Dermis blood vessel endothelial cell (primary cell): ENCODE measurements around the gene CHRNA4. TPM values are rescaled to one million over a fixed set of nuclear protein-coding genes. Genes with fewer than 3 reads are reported as not detected.

ENCODE experiments used
- DNase-seq: peaks from one replicate; pipeline ENCODE4 v3.0.0; 2010
- total RNA-seq: library from RNA; depleted of rRNA; stranded (reverse); fragments of >200 nt; gene quantifications from 2 replicates; pipeline ENCODE4 v1.2.3, GENCODE V29; 2014

Gene CHRNA4
- total RNA-seq, 1 donor from 2014 or later, result not detected

GRCh38 chr20:63332488-63333240 lies 28.5 kb downstream of the CHRNA4 start:
- no peak for DNase-seq

DNA sequence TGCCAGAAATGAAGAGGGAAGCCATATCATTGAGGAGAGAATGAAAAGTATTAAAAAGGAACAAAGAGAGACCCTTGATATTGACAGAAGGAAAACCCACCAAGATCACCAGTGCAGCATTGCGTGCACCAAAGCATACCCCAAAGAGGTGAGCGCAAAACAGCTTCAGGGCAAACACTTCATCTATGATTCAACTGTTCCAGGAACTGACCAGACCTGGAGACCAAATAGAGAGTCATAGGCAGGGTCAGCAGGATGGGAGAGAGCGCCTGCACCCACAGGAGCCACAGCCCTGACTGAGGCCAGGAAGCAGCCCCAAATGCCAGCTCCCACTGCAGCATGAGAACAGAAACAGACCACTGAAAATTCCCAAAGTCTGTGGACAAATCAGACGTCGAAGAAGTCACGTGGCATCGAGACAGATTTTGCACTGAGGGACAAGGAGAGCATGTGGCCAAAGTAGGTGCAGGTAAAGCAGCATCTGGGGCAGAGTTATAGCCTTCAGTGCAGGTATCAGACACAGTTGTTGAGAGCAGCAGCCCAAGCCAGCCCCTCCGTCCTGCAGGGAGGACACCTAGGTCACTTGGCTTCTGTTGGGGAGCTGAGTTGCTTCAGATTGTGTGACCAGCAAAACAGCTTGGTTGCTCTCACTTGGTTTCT lies 29.3 kb downstream of the CHRNA4 start:
- DNase-seq, result no peak

GRCh38 chr20:63330940-63331339 lies 30.2 kb downstream of the CHRNA4 start:
- DNase-seq, result no peak

GRCh38 chr20:63330084-63330760 lies 30.9 kb downstream of the CHRNA4 start:
- no peak for DNase-seq

DNA sequence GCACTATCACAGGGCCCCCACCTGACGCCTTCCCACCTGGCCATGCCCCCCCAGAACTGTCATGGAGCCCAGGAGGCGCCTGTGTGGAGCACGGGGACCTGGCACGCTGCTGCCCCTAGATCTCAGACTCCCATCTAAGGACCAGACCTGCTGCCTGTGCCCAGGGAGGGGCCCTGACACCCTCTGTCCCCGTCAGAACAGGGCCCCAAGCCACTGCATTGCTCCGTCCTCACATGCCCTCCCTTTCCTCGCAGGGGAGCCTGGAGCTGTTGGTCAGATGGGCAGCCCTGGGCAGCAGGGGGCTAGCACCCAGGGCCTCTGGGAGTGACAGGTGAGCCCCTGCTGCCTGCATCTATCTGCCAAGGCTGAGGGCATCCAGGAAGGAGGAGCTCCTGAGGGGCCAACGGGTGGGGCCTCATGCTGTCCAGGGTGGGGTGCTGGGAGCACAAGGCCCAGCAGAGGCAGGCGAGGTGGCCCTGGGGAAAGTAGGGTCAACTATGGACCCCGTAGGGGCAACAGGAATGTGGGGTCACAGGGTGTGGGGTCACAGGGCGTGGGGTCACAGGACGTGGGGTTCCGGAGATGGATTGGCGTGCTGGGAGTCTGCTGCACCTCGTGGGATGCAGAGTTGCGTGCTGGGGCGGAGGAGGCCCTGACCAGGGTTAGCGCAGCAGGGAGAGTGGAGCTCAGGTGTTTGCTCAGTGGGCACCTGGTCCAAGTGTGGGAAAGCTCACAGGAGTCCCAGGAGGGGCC lies 31.6 kb downstream of the CHRNA4 start:
- DNase-seq, result no peak

DNA sequence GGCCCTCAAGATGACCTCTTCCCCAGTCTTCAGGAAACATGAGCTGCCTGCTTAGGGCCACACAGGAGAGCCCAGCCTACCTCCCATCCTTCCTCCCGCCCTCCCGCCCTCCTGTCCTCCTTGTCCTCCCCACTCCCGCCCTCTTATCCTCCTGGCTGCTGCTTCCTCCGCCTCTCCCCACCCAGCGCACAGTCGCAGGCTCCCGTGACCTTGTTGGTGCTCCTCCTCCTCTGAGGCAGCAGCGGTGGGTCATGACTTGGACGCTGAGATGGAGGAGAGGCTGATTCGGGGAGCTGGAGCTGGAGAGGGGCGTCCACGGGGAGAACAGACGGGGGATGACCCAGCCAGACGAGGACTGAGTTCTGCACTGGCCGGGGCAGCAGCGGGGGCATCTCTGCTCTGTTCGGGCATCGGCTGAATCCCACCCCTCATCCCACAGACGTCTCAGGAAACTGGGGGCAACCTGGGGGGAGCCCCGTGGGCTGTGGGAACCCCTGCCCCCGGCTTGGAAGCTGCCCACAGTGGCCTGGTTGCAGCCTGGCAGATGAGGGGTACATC lies 32.4 kb downstream of the CHRNA4 start:
- no peak for DNase-seq

DNA sequence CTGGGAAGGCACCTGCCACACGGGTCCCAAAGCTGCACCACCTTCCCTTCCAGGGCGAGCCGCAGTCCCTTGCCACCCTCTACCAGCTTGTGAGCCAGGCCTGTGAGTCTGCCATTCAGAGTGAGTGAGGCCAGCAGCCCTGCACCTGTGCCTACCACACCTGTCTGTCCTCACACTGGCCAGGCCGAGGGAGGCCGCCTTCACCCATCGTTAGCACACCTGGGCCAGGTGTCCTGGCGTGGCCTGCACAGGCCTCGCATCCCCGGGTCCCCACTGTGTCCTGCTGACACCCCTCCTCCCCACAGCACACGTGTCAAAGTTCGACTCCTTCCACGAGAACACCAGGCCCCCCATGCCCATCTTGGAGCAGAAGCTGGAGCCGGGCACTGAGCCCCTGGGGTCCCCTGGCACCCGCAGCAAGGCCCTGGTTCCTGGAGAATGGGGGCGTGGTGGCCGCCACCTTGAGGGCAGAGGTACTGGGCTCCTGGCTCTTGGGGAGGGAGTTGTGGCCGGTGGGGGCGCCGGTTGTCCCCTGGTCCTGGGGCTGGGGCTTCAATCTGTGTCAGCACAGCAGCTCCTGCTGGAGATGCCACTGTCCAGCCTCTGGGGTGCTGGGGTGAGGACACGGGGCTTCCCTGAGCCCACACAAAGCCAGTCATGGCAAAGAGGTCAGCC lies 33.0 kb downstream of the CHRNA4 start:
- DNase-seq, result no peak

- no peak for DNase-seq
Observed at GRCh38 chr20:63327231-63327745, 33.9 kb downstream of the CHRNA4 start.

DNA sequence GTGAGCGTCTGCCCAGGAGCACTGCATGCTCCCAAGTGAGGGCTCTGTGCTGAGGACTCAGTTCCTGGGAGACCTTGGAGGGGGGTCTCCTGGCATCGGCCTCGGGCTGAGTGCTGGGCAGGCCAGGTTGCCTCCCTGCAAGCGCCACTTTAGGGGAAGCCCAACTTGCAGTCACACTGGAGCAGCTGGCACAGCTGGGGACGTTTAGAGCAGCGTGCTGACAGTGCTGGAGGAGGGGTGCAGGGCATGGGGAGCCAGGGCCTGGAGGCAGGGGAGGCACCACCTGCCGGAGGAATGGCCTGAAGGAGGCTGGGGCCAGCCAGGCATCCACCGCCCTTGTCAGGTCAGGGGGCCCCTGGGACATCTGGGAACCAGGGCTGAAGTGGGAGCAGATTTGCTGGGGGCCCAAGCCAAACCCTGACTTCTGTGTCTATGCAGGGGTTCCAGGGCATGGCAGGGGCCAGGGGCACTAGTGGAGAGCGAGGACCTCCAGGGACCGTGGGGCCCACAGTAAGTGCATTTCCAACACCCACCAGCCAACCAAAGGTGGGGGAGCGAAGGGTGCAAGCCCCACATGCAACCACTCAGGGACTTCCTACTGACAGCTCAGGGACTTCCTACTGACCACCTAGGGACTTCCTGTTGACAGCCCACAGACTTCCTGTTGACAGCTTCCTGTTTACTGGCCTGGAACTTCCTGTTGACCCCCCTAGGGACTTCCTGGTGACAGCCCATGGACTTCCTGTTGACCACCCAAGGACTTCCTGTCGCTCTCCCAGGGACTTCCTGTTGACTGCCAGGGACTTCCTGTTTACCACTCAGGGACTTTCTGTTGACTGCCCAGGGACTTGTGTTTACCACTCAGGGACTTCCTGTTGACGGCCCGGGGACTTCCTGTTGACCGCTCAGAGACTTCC lies 34.6 kb downstream of the CHRNA4 start:
- DNase-seq, result no peak

DNA sequence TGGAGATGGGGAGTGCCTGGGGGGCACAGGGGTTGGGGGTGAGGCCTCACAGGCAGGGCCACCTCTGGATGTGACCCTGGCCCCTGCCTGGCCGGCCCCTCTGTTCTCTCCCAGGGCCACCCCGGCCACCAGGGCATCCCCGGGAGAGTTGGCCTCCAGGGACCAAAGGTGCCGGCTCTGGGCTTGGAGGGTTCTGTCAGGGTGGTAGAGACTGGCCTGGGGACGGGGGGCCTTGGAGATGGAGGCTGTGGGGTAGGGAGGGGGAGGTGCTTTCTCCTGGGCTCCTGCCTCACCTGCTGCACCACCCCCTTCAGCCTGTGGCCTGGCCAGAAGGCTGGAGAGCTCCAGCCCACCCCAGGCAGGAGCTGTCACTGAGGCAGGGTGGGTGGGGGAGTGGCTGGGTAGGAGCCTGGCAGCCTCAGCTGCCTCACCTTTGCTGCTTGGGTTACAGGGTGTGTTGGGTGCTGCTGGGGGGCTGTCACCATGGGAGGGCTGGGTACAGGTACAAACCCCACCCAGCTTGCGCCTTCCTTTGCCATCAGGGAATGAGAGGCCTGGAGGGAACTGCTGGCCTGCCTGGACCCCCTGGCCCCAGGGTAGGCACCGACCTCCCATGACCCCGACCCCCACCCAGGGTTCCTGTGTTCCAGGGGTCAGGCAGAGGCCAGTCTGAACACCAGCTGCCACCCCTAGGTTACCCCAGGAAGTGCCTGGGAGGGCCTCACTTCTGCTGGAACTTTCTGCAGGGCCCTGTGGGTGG lies 35.4 kb downstream of the CHRNA4 start:
- DNase-seq, result no peak

GRCh38 chr20:63325021-63325471 lies 36.1 kb downstream of the CHRNA4 start:
- no peak for DNase-seq

DNA sequence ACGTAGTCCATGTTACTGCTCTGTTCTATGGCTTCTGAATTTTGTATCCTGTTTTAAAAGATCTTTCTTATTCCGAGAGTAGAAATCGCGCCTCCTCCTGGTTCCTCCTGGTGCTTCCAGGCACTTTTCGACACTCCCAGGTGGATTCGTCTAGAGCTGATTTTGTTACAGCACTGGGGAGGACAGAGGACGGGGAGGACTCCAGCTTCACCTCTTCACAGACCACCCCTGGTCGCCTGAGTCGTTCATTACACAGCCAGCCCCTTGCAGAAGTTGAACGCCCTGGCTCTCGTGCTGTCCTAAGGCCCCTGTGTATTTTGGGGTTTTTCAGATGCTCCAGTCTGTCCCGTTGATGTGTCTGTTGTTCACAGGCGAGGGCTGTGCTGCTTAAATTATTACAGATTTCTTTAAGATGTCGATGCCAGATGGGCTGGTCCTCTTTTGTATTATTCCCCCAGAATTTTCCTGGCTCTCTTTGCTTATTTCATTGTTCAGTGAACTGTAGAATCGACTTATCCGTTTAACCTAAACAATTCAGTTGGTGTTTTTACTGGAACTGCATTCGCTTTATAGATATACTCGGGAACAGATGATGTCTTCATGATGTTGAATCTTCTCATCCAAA lies 37.7 kb downstream of the CHRNA4 start:
- no peak for DNase-seq

GRCh38 chr20:63322933-63323273 lies 38.2 kb downstream of the CHRNA4 start:
- no peak for DNase-seq

DNA sequence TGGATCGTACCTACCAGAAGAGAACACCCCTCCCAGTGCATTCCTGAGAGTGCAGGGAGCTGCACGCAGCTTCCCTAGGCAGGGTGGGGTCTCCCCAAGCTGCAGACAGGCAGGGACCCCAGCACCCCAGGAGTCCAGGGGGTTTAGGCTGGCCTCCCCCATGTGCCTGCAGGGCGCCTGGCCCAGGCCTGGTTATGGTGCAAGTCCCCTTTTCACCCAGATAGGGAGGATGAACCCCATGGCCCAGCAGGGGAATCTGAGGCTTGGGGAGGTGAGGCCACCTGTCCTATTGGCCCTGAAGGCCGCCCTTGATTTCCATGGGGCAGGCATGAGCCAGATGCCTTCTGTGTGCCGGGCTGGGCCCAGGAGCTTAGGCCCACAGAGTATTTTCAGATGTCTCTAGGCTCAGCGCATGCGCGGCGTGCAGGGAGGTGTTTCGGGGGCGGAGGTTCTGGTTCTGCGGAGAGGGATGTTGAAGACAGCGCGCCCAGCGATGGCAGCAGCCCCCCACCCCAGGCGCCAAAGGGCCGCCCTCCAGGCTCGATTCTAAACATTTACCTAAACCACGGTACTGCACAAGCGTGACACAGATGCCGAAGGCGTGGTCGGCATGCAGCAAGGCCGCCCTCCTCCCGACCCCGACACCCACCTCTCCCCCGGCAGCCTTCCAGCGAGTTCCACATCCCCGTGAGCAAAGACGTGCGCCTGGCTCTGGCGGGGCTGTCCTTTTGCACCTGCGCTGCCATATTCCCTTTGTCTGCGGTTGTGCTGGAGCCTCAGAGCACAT lies 38.8 kb downstream of the CHRNA4 start:
- DNase-seq, result no peak

DNA sequence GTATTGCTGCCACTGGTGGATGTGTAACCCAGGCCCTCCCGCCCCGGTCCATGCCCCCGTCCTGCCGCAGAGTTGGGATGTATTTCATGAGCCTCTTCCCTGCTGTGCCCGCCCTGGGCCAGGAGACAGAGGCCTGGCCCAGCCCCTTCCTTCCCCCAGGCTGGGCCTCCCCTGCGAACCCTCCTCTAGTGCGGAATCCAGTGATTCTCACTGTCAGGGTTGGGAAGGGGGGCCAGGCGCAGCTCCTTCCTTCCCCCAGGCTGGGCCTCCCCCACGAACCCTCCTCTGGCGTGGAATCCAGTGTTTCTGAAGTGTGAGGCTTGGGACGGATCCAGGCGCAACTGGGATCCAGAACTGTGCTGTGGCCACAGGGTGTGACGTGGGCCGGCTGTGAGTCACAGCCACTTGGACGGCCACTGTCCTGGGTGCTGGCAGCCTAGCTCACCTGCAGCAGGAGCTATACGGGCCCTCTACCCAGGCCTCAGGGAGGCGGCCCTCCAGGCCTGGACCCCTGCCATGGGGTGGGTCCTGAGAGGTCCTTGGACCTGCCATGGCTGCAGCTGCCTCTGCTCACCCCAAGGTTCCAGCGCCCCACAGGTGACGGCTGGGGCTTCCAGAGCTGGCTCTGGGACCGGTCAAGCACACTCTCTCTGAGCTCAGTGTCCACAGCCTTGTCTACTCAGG lies 39.9 kb downstream of the CHRNA4 start:
- no peak for DNase-seq

- DNase-seq, result no peak
Observed at GRCh38 chr20:63320616-63321147, 40.5 kb downstream of the CHRNA4 start.

- DNase-seq, result no peak
Observed at GRCh38 chr20:63320041-63320511, 41.1 kb downstream of the CHRNA4 start.
